Parathyroid adenoma (tissue), 2 donors: ENCODE measurements around the gene APOC4.

Source experiments
- H2AFZ ChIP-seq: fragments of 300-600 bp; sonication (generic); one replicate; pipeline ENCODE4 v1.7.0; 2017; ENCODE audit warnings: antibody characterized with exemption, mild to moderate bottlenecking
- H3K27ac ChIP-seq: fragments of 300-600 bp; sonication (generic); one replicate; pipeline ENCODE4 v1.7.0; 2017
- H3K27me3 ChIP-seq: fragments of 300-600 bp; sonication (generic); one replicate; pipeline ENCODE4 v1.7.0; 2017; ENCODE audit warnings: low read length; ENCODE audit not compliant: control insufficient read depth, insufficient read depth
- H3K36me3 ChIP-seq: fragments of 300-600 bp; sonication (generic); one replicate; pipeline ENCODE4 v1.7.0; 2017; ENCODE audit warnings: low read length; ENCODE audit not compliant: control insufficient read depth, insufficient read depth
- H3K4me1 ChIP-seq: fragments of 300-600 bp; sonication (generic); one replicate; pipeline ENCODE4 v1.7.0; 2017; ENCODE audit warnings: control low read depth
- H3K4me2 ChIP-seq: fragments of 300-600 bp; sonication (generic); one replicate; pipeline ENCODE4 v1.7.0; 2017; ENCODE audit warnings: low read length
- H3K4me3 ChIP-seq: fragments of 300-600 bp; sonication (generic); one replicate; pipeline ENCODE4 v1.7.0; 2017; ENCODE audit warnings: low read depth, low read length
- H3K79me2 ChIP-seq: fragments of 300-600 bp; sonication (generic); one replicate; pipeline ENCODE4 v1.7.0; 2017; ENCODE audit warnings: control low read depth
- H3K9ac ChIP-seq: fragments of 300-600 bp; sonication (generic); one replicate; pipeline ENCODE4 v1.7.0; 2017; ENCODE audit warnings: mild to moderate bottlenecking
- H3K9me3 ChIP-seq: fragments of 300-600 bp; sonication (generic); one replicate; pipeline ENCODE4 v1.7.0; 2017; ENCODE audit warnings: low read length; ENCODE audit not compliant: control insufficient read depth
- CTCF ChIP-seq: fragments of 300-600 bp; sonication (generic); IDR thresholded peaks from one replicate; pipeline ENCODE4 v1.7.0; 2017; ENCODE audit warnings: antibody characterized with exemption, mild to moderate bottlenecking
- donor health status: primary hyperparathyroidism.

Gene APOC4

GRCh38 chr19:44975444-44975843 lies 33.4 kb downstream of the APOC4 start:
- H3K9ac ChIP-seq = no peak overlapping the region
- no peak overlapping the region for H3K27ac ChIP-seq
- H3K36me3 ChIP-seq = no peaks in the 10 kb centered on the region
- no peaks in the 10 kb centered on the region for H3K9me3 ChIP-seq
- H3K27me3 ChIP-seq = no peaks in the 10 kb centered on the region
- H3K4me2 ChIP-seq = no peak overlapping the region
- peaks cover 30% of the 10 kb centered on the region for H3K79me2 ChIP-seq
- no peaks in the 10 kb centered on the region for H3K4me1 ChIP-seq
- TF ChIP-seq CTCF = no peak
- no peak overlapping the region for H3K4me3 ChIP-seq
- no peak overlapping the region for H2AFZ ChIP-seq

- H3K36me3 ChIP-seq = no peaks in the 10 kb centered on the region
- no peak overlapping the region for H3K4me3 ChIP-seq
- no peaks in the 10 kb centered on the region for H3K4me1 ChIP-seq
- H3K9ac ChIP-seq = no peak overlapping the region
- H3K27ac ChIP-seq = no peak overlapping the region
- H3K27me3 ChIP-seq = no peaks in the 10 kb centered on the region
- H3K9me3 ChIP-seq = no peaks in the 10 kb centered on the region
- H2AFZ ChIP-seq = no peak overlapping the region
- no peak for TF ChIP-seq CTCF
- no peak overlapping the region for H3K4me2 ChIP-seq
- H3K79me2 ChIP-seq = no peaks in the 10 kb centered on the region
These were observed 42.0 kb downstream of the APOC4 start for GRCh38 chr19:44984005-44984404.

- Histone ChIP-seq H3K27me3 (no peaks in the 10 kb centered on the region), H3K9me3 (no peaks in the 10 kb centered on the region), H3K27ac (no peak overlapping the region), H3K4me1 (no peaks in the 10 kb centered on the region), H3K36me3 (no peaks in the 10 kb centered on the region), H2AFZ (no peak overlapping the region), H3K9ac (no peak overlapping the region), H3K79me2 (no peaks in the 10 kb centered on the region), H3K4me2 (no peak overlapping the region), H3K4me3 (no peak overlapping the region)
- no peak for TF ChIP-seq CTCF
These were observed 43.4 kb downstream of the APOC4 start for GRCh38 chr19:44985445-44985844.

GRCh38 chr19:44986389-44986788 lies 44.4 kb downstream of the APOC4 start:
- no peaks in the 10 kb centered on the region for H3K4me1 ChIP-seq
- H3K79me2 ChIP-seq = no peaks in the 10 kb centered on the region
- H3K4me2 ChIP-seq = no peak overlapping the region
- no peak overlapping the region for H3K27ac ChIP-seq
- no peaks in the 10 kb centered on the region for H3K9me3 ChIP-seq
- H3K9ac ChIP-seq = no peak overlapping the region
- TF ChIP-seq CTCF = no peak
- H3K36me3 ChIP-seq = no peaks in the 10 kb centered on the region
- no peaks in the 10 kb centered on the region for H3K27me3 ChIP-seq
- H3K4me3 ChIP-seq = no peak overlapping the region
- no peak overlapping the region for H2AFZ ChIP-seq

GRCh38 chr19:44987148-44987675 lies 45.2 kb downstream of the APOC4 start:
- Histone ChIP-seq H3K27ac (no peak overlapping the region), H3K4me1 (no peaks in the 10 kb centered on the region), H3K4me2 (no peak overlapping the region), H3K9me3 (no peaks in the 10 kb centered on the region), H3K4me3 (no peak overlapping the region), H2AFZ (no peak overlapping the region), H3K36me3 (no peaks in the 10 kb centered on the region), H3K79me2 (no peaks in the 10 kb centered on the region), H3K9ac (no peak overlapping the region), H3K27me3 (no peaks in the 10 kb centered on the region)
- TF ChIP-seq CTCF = no peak
